HepG2 (cell line): ENCODE measurements around the gene DDX28. TPM values are rescaled to one million over a fixed set of nuclear protein-coding genes. Genes with fewer than 3 reads are reported as not detected.

Experiments
- ATAC-seq: fragments of 200-7000 bp; cut with Tn5 transposase; 3 replicates; pipeline ENCODE4 v1.9.1; 2020; ENCODE audit warnings: mild to moderate bottlenecking, moderate library complexity
- BruUV-seq: library from RNA; stranded (reverse); fragments of 400-500 nt; replicated peaks from 2 replicates; lab custom pipeline; 2021; lab: Mats Ljungman, UMichigan
- CTCF ChIA-PET: fragments of 300-600 bp; formaldehyde crosslinking; extraction: SDS; loops from one replicate; lab custom pipeline; 2021; ENCODE audit warnings: low total read pairs, inconsistent platforms, low intra/inter-chr PET ratio; lab: Yijun Ruan, JAX
- POLR2A ChIA-PET: fragments of 350-600 bp; sonication (Branson Sonifier 250); formaldehyde crosslinking; loops from one replicate; lab custom pipeline; 2020; ENCODE audit warnings: antibody characterized with exemption, inconsistent platforms; lab: Yijun Ruan, JAX
- DNase-seq: peaks from one replicate; pipeline ENCODE4 v3.0.0-alpha.2; 2015; ENCODE audit warnings: low spot score
- FAIRE-seq: peaks from 3 replicates; lab custom pipeline; 2011; peaks lifted over from hg19 to GRCh38; lab: Jason Lieb, UNC
- H2AFZ ChIP-seq: one replicate; pipeline ENCODE4 v1.6.1; 2011; ENCODE audit warnings: low read length, inconsistent platforms
- H3K27ac ChIP-seq: fragments of 300-600 bp; 3 replicates; pipeline ENCODE4 v1.8.0; 2011; ENCODE audit warnings: mixed run types, mild to moderate bottlenecking, mixed read lengths, low read length, inconsistent platforms; ENCODE audit not compliant: insufficient read depth; ENCODE audit errors: extremely low read length
- H3K27me3 ChIP-seq, 2 experiments: fragments of 200-600 bp in 1 of 2; 2 replicates in 1 of 2; 3 replicates in 1 of 2; pipeline versions ENCODE4 v1.6.0 to v1.8.0; 2011; ENCODE audit warnings: low read length in 2 of 2, mild to moderate bottlenecking in 2 of 2, moderate library complexity in 2 of 2, inconsistent platforms in 1 of 2; ENCODE audit not compliant: insufficient read depth in 2 of 2, control insufficient read depth in 1 of 2
- H3K36me3 ChIP-seq, 2 experiments: fragments of 200-600 bp in 1 of 2; replicated peaks in 1 of 2; 2 replicates in 1 of 2; 3 replicates in 1 of 2; pipeline versions ENCODE4 v1.5.1 to v1.8.0; 2011; ENCODE audit warnings: low read length in 2 of 2, inconsistent platforms in 1 of 2; ENCODE audit not compliant: insufficient read depth in 2 of 2, control insufficient read depth in 1 of 2
- H3K4me1 ChIP-seq: 2 replicates; pipeline ENCODE4 v1.5.1; 2012; ENCODE audit warnings: low read length, inconsistent platforms; ENCODE audit not compliant: insufficient read depth
- H3K4me2 ChIP-seq: 2 replicates; pipeline ENCODE4 v1.6.0; 2011; ENCODE audit warnings: low read depth, low read length, inconsistent platforms
- H3K4me3 ChIP-seq, 3 experiments: fragments of 200-600 bp in 1 of 3; sonication (generic), shearing (Covaris generic) in 1 of 3; replicated peaks in 1 of 3; 2 replicates each; pipeline ENCODE4 v1.5.1; 2011 to 2016; ENCODE audit warnings: low read length in 3 of 3, inconsistent platforms in 2 of 3, low read depth in 2 of 3, mild to moderate bottlenecking in 2 of 3, control low read depth in 1 of 3, mixed read lengths in 1 of 3; ENCODE audit not compliant: insufficient read depth in 1 of 3
- H3K79me2 ChIP-seq: one replicate; pipeline ENCODE4 v1.6.1; 2011; ENCODE audit warnings: low read length, inconsistent platforms; ENCODE audit not compliant: insufficient read depth
- H3K9ac ChIP-seq: 2 replicates; pipeline ENCODE4 v1.6.0; 2011; ENCODE audit warnings: mild to moderate bottlenecking, low read depth, low read length, inconsistent platforms; ENCODE audit not compliant: insufficient read depth
- H3K9me3 ChIP-seq: 2 replicates; pipeline ENCODE4 v1.5.1; 2012; ENCODE audit warnings: mild to moderate bottlenecking, low read length
- H4K20me1 ChIP-seq: 2 replicates; pipeline ENCODE4 v1.6.0; 2011; ENCODE audit warnings: inconsistent platforms, mild to moderate bottlenecking, low read length, moderate library complexity; ENCODE audit not compliant: insufficient read depth
- BATF2 ChIP-seq: sonication (generic); formaldehyde crosslinking; IDR thresholded peaks from 2 replicates; pipeline ENCODE4 v1.8.0; 2022; ENCODE audit warnings: mild to moderate bottlenecking, missing genetic modification reagents, moderate library complexity
- CAMTA2 ChIP-seq: sonication (generic); formaldehyde crosslinking; IDR thresholded peaks from 2 replicates; pipeline ENCODE4 v1.4.0; 2020; ENCODE audit warnings: mild to moderate bottlenecking, missing genetic modification reagents, borderline replicate concordance
- DBP ChIP-seq: sonication (generic); formaldehyde crosslinking; IDR thresholded peaks from 2 replicates; pipeline ENCODE4 v1.4.0; 2020; ENCODE audit warnings: missing genetic modification reagents; ENCODE audit errors: not compliant biosample characterization
- FOXK2 ChIP-seq: fragments of 450-650 bp; IDR thresholded peaks from 2 replicates; pipeline ENCODE4 v1.6.1; 2016
- KDM6A ChIP-seq: IDR thresholded peaks from 2 replicates; pipeline ENCODE4 v1.6.1; 2016; ENCODE audit warnings: low read depth
- KLF16 ChIP-seq, 2 experiments: sonication (generic) in 1 of 2; formaldehyde crosslinking in 1 of 2; IDR thresholded peaks; 2 replicates each; pipeline versions ENCODE4 v1.6.1 to v1.8.0; 2016 to 2023; ENCODE audit warnings: missing genetic modification reagents in 2 of 2, missing compliant biosample characterization in 1 of 2
- NCOR1 ChIP-seq: fragments of 200-600 bp; sonication (generic); IDR thresholded peaks from 2 replicates; pipeline ENCODE4 v1.7.0; 2017; ENCODE audit warnings: antibody characterized with exemption, low read length, borderline replicate concordance
- PBX3 ChIP-seq: sonication (generic); formaldehyde crosslinking; IDR thresholded peaks from 2 replicates; pipeline ENCODE4 v1.8.1; 2023; ENCODE audit warnings: missing genetic modification reagents, inconsistent platforms, borderline replicate concordance
- RBAK ChIP-seq: sonication (generic); formaldehyde crosslinking; IDR thresholded peaks from 2 replicates; pipeline ENCODE4 v1.5.1; 2020; ENCODE audit warnings: mild to moderate bottlenecking, missing genetic modification reagents
- TBP ChIP-seq: sonication (generic); formaldehyde crosslinking; IDR thresholded peaks from 2 replicates; pipeline ENCODE4 v1.5.0; 2020; ENCODE audit warnings: missing genetic modification reagents
- THAP11 ChIP-seq: IDR thresholded peaks from 2 replicates; pipeline ENCODE4 v1.6.1; 2016; ENCODE audit warnings: missing biosample characterization, missing genetic modification reagents
- ZNF143 ChIP-seq: sonication (generic); formaldehyde crosslinking; IDR thresholded peaks from 2 replicates; pipeline ENCODE4 v1.4.0; 2020; ENCODE audit warnings: missing genetic modification reagents
- ZNF264 ChIP-seq: sonication (generic); formaldehyde crosslinking; IDR thresholded peaks from 2 replicates; pipeline ENCODE4 v1.4.0; 2020; ENCODE audit warnings: missing genetic modification reagents
- ZNF3 ChIP-seq: IDR thresholded peaks from 2 replicates; pipeline ENCODE4 v1.7.0; 2017; ENCODE audit warnings: inconsistent platforms
- ZNF496 ChIP-seq: sonication (generic); formaldehyde crosslinking; IDR thresholded peaks from 2 replicates; pipeline ENCODE4 v1.8.1; 2023; ENCODE audit warnings: mild to moderate bottlenecking, moderate library complexity, missing genetic modification reagents; ENCODE audit not compliant: insufficient replicate concordance
- ZNF83 ChIP-seq: sonication (generic); formaldehyde crosslinking; IDR thresholded peaks from 2 replicates; pipeline ENCODE4 v1.4.0; 2020; ENCODE audit warnings: missing genetic modification reagents, mild to moderate bottlenecking, borderline replicate concordance
- ZSCAN31 ChIP-seq: sonication (generic); formaldehyde crosslinking; IDR thresholded peaks from 2 replicates; pipeline ENCODE4 v1.5.0; 2020; ENCODE audit warnings: low read depth, mild to moderate bottlenecking, missing genetic modification reagents
- ZUFSP ChIP-seq: sonication (generic); formaldehyde crosslinking; IDR thresholded peaks from 2 replicates; pipeline ENCODE4 v1.9.0; 2021; ENCODE audit warnings: missing genetic modification reagents, mild to moderate bottlenecking, borderline replicate concordance
- WGBS: methylation state at CpG from one replicate; pipeline ENCODE4 v1.1.6; 2017; ENCODE audit warnings: low lambda C conversion rate; 5-methylcytosine and 5-hydroxymethylcytosine counted together
- in situ Hi-C: cut with HindIII; loops from 2 replicates; pipeline ENCODE4 v1.10.0; 2017; ENCODE audit warnings: low pct_unique_long_range_greater_than_20kb; ENCODE audit not compliant: extremely low pct_ligation_motif_present
- intact Hi-C: fragments of 100-400 bp; cut with micrococcal nuclease; formaldehyde crosslinking; loops from one replicate; pipeline ENCODE4 v1.10.0; 2022; ENCODE audit not compliant: unreplicated experiment
- polyA plus RNA-seq, 8 experiments: library from polyadenylated mRNA; depleted of rRNA in 3 of 8; stranded (reverse) in 7 of 8; unstranded in 1 of 8; fragments of >200 nt; fragmentation: Illumina TruSeq in 4 of 8; extraction: Trizol in 4 of 8; gene quantifications; 2 replicates each; pipeline versions ENCODE4 v1.2.1 to v1.2.3, GENCODE V29; 2011 to 2016; ENCODE audit warnings: low read depth in 4 of 8, missing spikeins in 1 of 8, mixed read lengths in 1 of 8; ENCODE audit not compliant: insufficient read depth in 1 of 8
- total RNA-seq, 5 experiments: library from RNA; depleted of rRNA; stranded (reverse); fragments of >200 nt; fragmentation: Illumina TruSeq; extraction: Trizol; gene quantifications; 2 replicates each; pipeline ENCODE4 v1.2.3, GENCODE V29; 2016; ENCODE audit warnings: low read depth in 1 of 5

Gene DDX28
- total and polyA plus RNA-seq, 2 of the 13 experiments (the other 11 are each of a cell fraction or from before 2014, with no cell fraction given), result 14.1 to 16.4 TPM

- no peak overlapping the region for H3K27ac ChIP-seq
- no peak overlapping the region for H3K4me2 ChIP-seq
- no peak overlapping the region for H3K4me3 ChIP-seq
- FAIRE-seq, result no peak
- TF ChIP-seq DBP (CRISPR knock-in tag) (no peak), ZSCAN31 (no peak), CAMTA2 (CRISPR knock-in tag) (no peak), KLF16 (CRISPR knock-in tag; IDR thresholded peaks at IDR 0.05) (no peak), TBP (CRISPR knock-in tag) (no peak), PBX3 (no peak), ZNF264 (CRISPR knock-in tag) (no peak), ZNF3 (CRISPR knock-in tag) (no peak), ZNF143 (CRISPR knock-in tag) (no peak), BATF2 (CRISPR knock-in tag) (no peak), FOXK2 (no peak), RBAK (no peak), ZUFSP (CRISPR knock-in tag) (no peak), KDM6A (no peak), ZNF496 (CRISPR knock-in tag) (no peak), THAP11 (CRISPR knock-in tag) (no peak), ZNF83 (no peak), NCOR1 (no peak)
- TF ChIP-seq, all 625 proteins: peak for 0
- BruUV-seq, result no TSS peak
- Histone ChIP-seq H3K36me3 (peaks cover 48 to 67% of the 10 kb centered on the region in 2 experiments), H3K9me3 (no peaks in the 10 kb centered on the region), H3K9ac (no peak overlapping the region), H2AFZ (no peak overlapping the region), H4K20me1 (no peaks in the 10 kb centered on the region), H3K79me2 (no peaks in the 10 kb centered on the region), H3K27me3 (no peaks in the 10 kb centered on the region), H3K4me1 (peaks cover 3% of the 10 kb centered on the region)
- in situ Hi-C loops (no loop called here), intact Hi-C loops (no loop called here)
- 91% methylated on average over 14 of the region's 14 CpGs for WGBS
- DNase-seq (no peak), ATAC-seq (no peak)
- ChIA-PET POLR2A (interaction anchor here (1.2 to 5.0 kb wide), 2 partner anchors 9 to 14 kb away, joined by 3 to 20 read pairs; partner anchors contain the start of gene NFATC3), CTCF (no interaction called here)
These were observed 47.9 kb upstream of the DDX28 start for GRCh38 chr16:68070806-68071517.
